Suprapubic skin (tissue), 4 donors: ENCODE measurements around the gene NPTX1. TPM values are rescaled to one million over a fixed set of nuclear protein-coding genes. Genes with fewer than 3 reads are reported as not detected.
A peak's percentile ranks its signal among the peaks of the same experiment; 100 is the strongest.

Experiments
- DNase-seq, 2 donors: peaks; one replicate each; pipeline ENCODE4 v3.0.0-alpha.2; 2019; ENCODE audit warnings: low spot score in 2 of 2
- H3K27ac ChIP-seq: fragments of 200-600 bp; sonication (generic); one replicate; pipeline ENCODE4 v1.5.1; 2019
- H3K27me3 ChIP-seq: fragments of 200-600 bp; sonication (generic); one replicate; pipeline ENCODE4 v1.5.1; 2019
- H3K36me3 ChIP-seq: fragments of 200-600 bp; sonication (generic); one replicate; pipeline ENCODE4 v1.5.1; 2019
- H3K4me1 ChIP-seq: fragments of 200-600 bp; sonication (generic); one replicate; pipeline ENCODE4 v1.5.1; 2019
- H3K4me3 ChIP-seq: fragments of 200-600 bp; sonication (generic); one replicate; pipeline ENCODE4 v1.5.1; 2019; ENCODE audit warnings: mild to moderate bottlenecking
- H3K9me3 ChIP-seq: fragments of 200-600 bp; sonication (generic); one replicate; pipeline ENCODE4 v1.5.1; 2019
- CTCF ChIP-seq, 2 donors: fragments of 200-600 bp in 1 of 2; fragments of 450-650 bp in 1 of 2; sonication (generic) in 1 of 2; IDR thresholded peaks; one replicate each; pipeline ENCODE4 v1.5.1; 2016 to 2019; ENCODE audit warnings: antibody characterized with exemption in 2 of 2, mild to moderate bottlenecking in 1 of 2, moderate library complexity in 1 of 2
- EP300 ChIP-seq: sonication (generic); formaldehyde crosslinking; IDR thresholded peaks from one replicate; pipeline ENCODE4 v1.6.1; 2017; ENCODE audit warnings: antibody characterized with exemption
- POLR2A ChIP-seq, 2 donors: fragments of 450-650 bp; IDR thresholded peaks; one replicate each; pipeline ENCODE4 v1.6.1; 2017; ENCODE audit warnings: antibody characterized with exemption in 2 of 2, mild to moderate bottlenecking in 2 of 2, moderate library complexity in 2 of 2
- POLR2AphosphoS5 ChIP-seq, 3 donors: sonication (generic); formaldehyde crosslinking; IDR thresholded peaks; one replicate each; pipeline ENCODE4 v1.6.1; 2017; ENCODE audit warnings: antibody characterized with exemption in 3 of 3
- WGBS: methylation state at CpG from one replicate; pipeline ENCODE4 v1.1.5; 2018; 5-methylcytosine and 5-hydroxymethylcytosine counted together
- total RNA-seq, 4 donors: library from RNA; depleted of rRNA; stranded (reverse); fragments of >200 nt; gene quantifications; one replicate each; pipeline ENCODE4 v1.1.0, GENCODE V29; 2016

NPTX1 gene
- total RNA-seq, 4 donors from 2014 or later, result 0.72 to 4.2 (median 3.7) TPM

GRCh38 chr17:80453998-80454556 lies 22.3 kb downstream of the NPTX1 start:
- DNase-seq, result no peak
- peaks cover 32% of the 10 kb centered on the region for H3K4me1 ChIP-seq
- no peaks in the 10 kb centered on the region for H3K9me3 ChIP-seq
- H3K27me3 ChIP-seq, result no peaks in the 10 kb centered on the region
- TF ChIP-seq EP300 (no peak), POLR2A (IDR thresholded peaks at IDR 0.05) (no peak), CTCF (IDR thresholded peaks at IDR 0.05) (no peak), POLR2AphosphoS5 (IDR thresholded peaks at IDR 0.05) (no peak)
- peak overlapping the region; percentile 90 for H3K27ac ChIP-seq
- H3K4me3 ChIP-seq, result peak overlapping the region; percentile 60
- H3K36me3 ChIP-seq, result no peaks in the 10 kb centered on the region
- WGBS, result 55% methylated on average over 22 of the region's 36 CpGs

- H3K9me3 ChIP-seq, result no peaks in the 10 kb centered on the region
- WGBS, result 70% methylated on average over 19 of the region's 19 CpGs
- no peaks in the 10 kb centered on the region for H3K27me3 ChIP-seq
- H3K27ac ChIP-seq, result no peak overlapping the region
- no peak for DNase-seq
- peak overlapping the region; percentile 60 for H3K4me3 ChIP-seq
- H3K4me1 ChIP-seq, result peaks cover 32% of the 10 kb centered on the region
- TF ChIP-seq CTCF (IDR thresholded peaks at IDR 0.05), result no peak
- TF ChIP-seq POLR2A (IDR thresholded peaks at IDR 0.05), result no peak
- no peak for TF ChIP-seq POLR2AphosphoS5 (IDR thresholded peaks at IDR 0.05)
- TF ChIP-seq EP300, result no peak
- no peaks in the 10 kb centered on the region for H3K36me3 ChIP-seq
Observed at GRCh38 chr17:80453126-80453997, 23.0 kb downstream of the NPTX1 start.

GRCh38 chr17:80452173-80452915 lies 24.1 kb downstream of the NPTX1 start:
- Histone ChIP-seq H3K4me1 (peaks cover 32% of the 10 kb centered on the region), H3K27ac (no peak overlapping the region), H3K27me3 (no peaks in the 10 kb centered on the region), H3K36me3 (no peaks in the 10 kb centered on the region), H3K4me3 (no peak overlapping the region), H3K9me3 (no peaks in the 10 kb centered on the region)
- WGBS, result 62% methylated on average over 7 of the region's 14 CpGs
- TF ChIP-seq CTCF (IDR thresholded peaks at IDR 0.05) (no peak), EP300 (no peak), POLR2AphosphoS5 (IDR thresholded peaks at IDR 0.05) (no peak), POLR2A (IDR thresholded peaks at IDR 0.05) (no peak)
- DNase-seq, result no peak

- Histone ChIP-seq H3K27me3 (no peaks in the 10 kb centered on the region), H3K36me3 (no peaks in the 10 kb centered on the region), H3K4me3 (no peak overlapping the region), H3K27ac (no peak overlapping the region), H3K4me1 (peaks cover 27% of the 10 kb centered on the region), H3K9me3 (no peaks in the 10 kb centered on the region)
- DNase-seq, result no peak
- WGBS, result 86% methylated on average over 8 of the region's 9 CpGs
- TF ChIP-seq POLR2A (IDR thresholded peaks at IDR 0.05), result no peak
- no peak for TF ChIP-seq POLR2AphosphoS5 (IDR thresholded peaks at IDR 0.05)
- TF ChIP-seq EP300, result no peak
- TF ChIP-seq CTCF (IDR thresholded peaks at IDR 0.05), result no peak
Observed at GRCh38 chr17:80451104-80451775, 25.2 kb downstream of the NPTX1 start.
